OCI-LY1 (cell line): Measurements from ENCODE around the gene COL6A3.

ENCODE experiments used
- H2AFZ ChIP-seq: fragments of 200-600 bp; sonication (generic), shearing (Covaris generic); 2 replicates; pipeline ENCODE4 v1.6.0; 2014; ENCODE audit warnings: antibody characterized with exemption, mild to moderate bottlenecking, low read length
- H3F3A ChIP-seq: fragments of 200-600 bp; sonication (generic), shearing (Covaris generic); 2 replicates; pipeline ENCODE4 v1.6.0; 2014; ENCODE audit warnings: mild to moderate bottlenecking, antibody characterized with exemption, low read length, moderate library complexity; ENCODE audit not compliant: insufficient read depth
- H3K27ac ChIP-seq: fragments of 200-600 bp; sonication (generic); 2 replicates; pipeline ENCODE4 v1.5.1; 2014; ENCODE audit warnings: low read length, mixed run types, mild to moderate bottlenecking, low read depth; ENCODE audit not compliant: poor library complexity, severe bottlenecking
- H3K27me3 ChIP-seq: fragments of 200-600 bp; sonication (generic); 2 replicates; pipeline ENCODE4 v1.6.0; 2014; ENCODE audit warnings: antibody characterized with exemption, mild to moderate bottlenecking, low read length, moderate library complexity; ENCODE audit not compliant: insufficient read depth
- H3K36me3 ChIP-seq: fragments of 200-600 bp; sonication (generic); 2 replicates; pipeline ENCODE4 v1.6.1; 2014; ENCODE audit warnings: mild to moderate bottlenecking, antibody characterized with exemption, low read length, moderate library complexity, mixed read lengths; ENCODE audit not compliant: insufficient read depth
- H3K4me1 ChIP-seq: fragments of 200-600 bp; sonication (generic); 2 replicates; pipeline ENCODE4 v1.5.1; 2014; ENCODE audit warnings: mild to moderate bottlenecking, low read length, moderate library complexity; ENCODE audit not compliant: insufficient read depth, severe bottlenecking
- H3K4me2 ChIP-seq: fragments of 200-600 bp; sonication (generic), shearing (Covaris generic); 2 replicates; pipeline ENCODE4 v1.6.1; 2014; ENCODE audit warnings: low read length
- H3K4me3 ChIP-seq: fragments of 200-600 bp; sonication (generic); 2 replicates; pipeline ENCODE4 v1.5.1; 2014; ENCODE audit warnings: low read length, low read depth, mild to moderate bottlenecking, mixed read lengths; ENCODE audit not compliant: poor library complexity, severe bottlenecking
- H3K79me2 ChIP-seq: fragments of 200-600 bp; shearing (Covaris generic); 2 replicates; pipeline ENCODE4 v1.6.1; 2016; ENCODE audit warnings: mixed run types, low read length, mixed read lengths; ENCODE audit not compliant: insufficient read depth
- H3K9ac ChIP-seq: fragments of 200-600 bp; sonication (generic), shearing (Covaris generic); 2 replicates; pipeline ENCODE4 v1.6.1; 2014; ENCODE audit warnings: mild to moderate bottlenecking, low read length, mixed read lengths
- H3K9me2 ChIP-seq: fragments of 200-600 bp; sonication (generic), shearing (Covaris generic); 2 replicates; pipeline ENCODE4 v1.6.1; 2014; ENCODE audit warnings: low read depth, mild to moderate bottlenecking, low read length, mixed read lengths
- H3K9me3 ChIP-seq: fragments of 200-600 bp; shearing (Covaris generic); 2 replicates; pipeline ENCODE4 v1.6.1; 2014; ENCODE audit warnings: low read length, mixed read lengths
- H4K20me1 ChIP-seq: fragments of 200-600 bp; sonication (generic), shearing (Covaris generic); 2 replicates; pipeline ENCODE4 v1.6.0; 2016; ENCODE audit warnings: mild to moderate bottlenecking, low read length; ENCODE audit not compliant: insufficient read depth
- CTCF ChIP-seq: fragments of 200-600 bp; sonication (generic), shearing (Covaris generic); IDR thresholded peaks from 2 replicates; pipeline ENCODE4 v1.5.1; 2017; ENCODE audit warnings: mild to moderate bottlenecking, antibody characterized with exemption, low read length, moderate library complexity, mixed read lengths
- EZH2 ChIP-seq: fragments of 200-600 bp; sonication (generic), shearing (Covaris generic); IDR thresholded peaks from 2 replicates; pipeline ENCODE4 v1.8.0; 2017; ENCODE audit warnings: borderline replicate concordance, mixed run types, mild to moderate bottlenecking, antibody characterized with exemption, low read length, moderate library complexity, mixed read lengths

Gene COL6A3

GRCh38 chr2:237353215-237353614 lies 60.7 kb downstream of the COL6A3 start:
- Histone ChIP-seq H2AFZ (no peak overlapping the region), H3K4me1 (no peaks in the 10 kb centered on the region), H3K27me3 (peaks cover 4% of the 10 kb centered on the region; the same call in 1 of the 2 replicates), H3K27ac (no peak overlapping the region), H3K9me3 (no peaks in the 10 kb centered on the region), H3K79me2 (no peaks in the 10 kb centered on the region), H3K9me2 (no peaks in the 10 kb centered on the region), H3K4me3 (no peak overlapping the region), H3F3A (no peaks in the 10 kb centered on the region), H3K36me3 (no peaks in the 10 kb centered on the region), H4K20me1 (no peaks in the 10 kb centered on the region), H3K9ac (no peak overlapping the region), H3K4me2 (no peak overlapping the region)
- no peak for TF ChIP-seq CTCF
- TF ChIP-seq EZH2, result no peak

DNA sequence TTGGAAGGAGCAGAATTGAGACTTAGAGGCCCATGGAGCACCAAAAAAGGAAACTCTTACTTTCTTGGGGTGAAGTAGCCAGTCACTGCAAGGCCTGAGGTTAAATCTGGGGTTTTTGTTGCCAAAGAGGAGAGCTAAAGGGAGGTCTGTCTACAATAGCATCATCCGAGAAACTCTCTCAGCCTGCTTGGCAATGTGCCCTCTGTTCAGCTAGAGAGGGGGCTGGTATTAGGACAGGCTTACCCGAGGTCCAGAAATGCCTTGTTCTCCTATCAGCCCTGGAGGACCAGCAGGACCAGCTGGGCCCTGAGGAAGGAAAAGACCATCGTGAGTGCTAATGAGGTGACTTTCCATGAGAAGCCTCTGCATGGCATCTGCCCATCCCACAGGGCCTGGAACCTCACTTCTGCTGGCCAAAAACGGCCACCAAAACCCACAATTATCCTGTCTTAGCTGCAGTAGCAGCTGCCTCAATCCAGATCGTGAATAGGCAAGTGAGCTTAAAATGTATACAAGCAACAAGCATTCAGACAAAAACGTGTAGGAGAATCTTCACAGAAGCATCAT lies 61.6 kb downstream of the COL6A3 start:
- H2AFZ ChIP-seq, result no peak overlapping the region
- H4K20me1 ChIP-seq, result no peaks in the 10 kb centered on the region
- no peaks in the 10 kb centered on the region for H3K27me3 ChIP-seq
- TF ChIP-seq CTCF (no peak), EZH2 (no peak)
- no peaks in the 10 kb centered on the region for H3K4me1 ChIP-seq
- no peak overlapping the region for H3K4me2 ChIP-seq
- no peaks in the 10 kb centered on the region for H3K36me3 ChIP-seq
- H3K9me2 ChIP-seq, result no peaks in the 10 kb centered on the region
- no peaks in the 10 kb centered on the region for H3K79me2 ChIP-seq
- H3K9ac ChIP-seq, result no peak overlapping the region
- H3K4me3 ChIP-seq, result no peak overlapping the region
- no peaks in the 10 kb centered on the region for H3K9me3 ChIP-seq
- H3F3A ChIP-seq, result no peaks in the 10 kb centered on the region
- H3K27ac ChIP-seq, result no peak overlapping the region

- no peaks in the 10 kb centered on the region for H3F3A ChIP-seq
- H2AFZ ChIP-seq, result no peak overlapping the region
Observed at GRCh38 chr2:237351796-237352195, 62.2 kb downstream of the COL6A3 start.

More at GRCh38 chr2:237351796-237352195, 62.2 kb downstream of the COL6A3 start:
- H4K20me1 ChIP-seq, result no peaks in the 10 kb centered on the region
- no peaks in the 10 kb centered on the region for H3K79me2 ChIP-seq
- no peaks in the 10 kb centered on the region for H3K9me3 ChIP-seq
- no peak overlapping the region for H3K4me2 ChIP-seq
- TF ChIP-seq CTCF, result no peak
- no peak for TF ChIP-seq EZH2
- H3K9ac ChIP-seq, result no peak overlapping the region
- no peaks in the 10 kb centered on the region for H3K27me3 ChIP-seq
- H3K9me2 ChIP-seq, result no peaks in the 10 kb centered on the region
- H3K27ac ChIP-seq, result no peak overlapping the region
- H3K4me3 ChIP-seq, result no peak overlapping the region
- no peaks in the 10 kb centered on the region for H3K4me1 ChIP-seq
- H3K36me3 ChIP-seq, result no peaks in the 10 kb centered on the region
